GM19351 (cell line): ENCODE data around the gene CRYGS.
"Not testable (repeated sequence)": the region's sequence is repeated elsewhere in the genome, so short reads cannot be mapped to it uniquely, and the experiment has no call there.

Experiments
- ATAC-seq: cut with Tn5 transposase; IDR thresholded peaks from one replicate; pipeline ENCODE4 v1.9.1; 2021; ENCODE audit warnings: mild to moderate bottlenecking, moderate library complexity; ENCODE audit not compliant: unreplicated experiment

Gene CRYGS

DNA sequence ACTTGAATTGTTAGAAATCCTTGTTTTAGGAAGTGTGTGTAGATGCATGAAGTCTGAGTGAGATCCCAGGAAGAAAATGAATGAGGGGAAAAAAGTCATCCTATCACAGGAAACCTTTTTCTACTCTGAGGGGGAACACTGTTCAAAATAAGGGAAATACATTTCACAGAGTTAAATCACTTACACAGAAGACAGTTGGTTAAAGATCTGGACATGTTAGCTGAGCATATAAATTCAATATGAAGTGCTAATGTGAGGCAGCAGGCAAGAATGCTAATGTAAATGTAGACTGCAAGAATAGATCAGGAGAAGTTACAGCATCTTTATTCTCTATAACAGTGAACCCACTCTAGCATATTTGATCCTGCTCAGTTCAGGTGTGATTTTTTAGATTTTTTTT is 20.4 kb upstream of the CRYGS start:
- no peak for ATAC-seq

DNA sequence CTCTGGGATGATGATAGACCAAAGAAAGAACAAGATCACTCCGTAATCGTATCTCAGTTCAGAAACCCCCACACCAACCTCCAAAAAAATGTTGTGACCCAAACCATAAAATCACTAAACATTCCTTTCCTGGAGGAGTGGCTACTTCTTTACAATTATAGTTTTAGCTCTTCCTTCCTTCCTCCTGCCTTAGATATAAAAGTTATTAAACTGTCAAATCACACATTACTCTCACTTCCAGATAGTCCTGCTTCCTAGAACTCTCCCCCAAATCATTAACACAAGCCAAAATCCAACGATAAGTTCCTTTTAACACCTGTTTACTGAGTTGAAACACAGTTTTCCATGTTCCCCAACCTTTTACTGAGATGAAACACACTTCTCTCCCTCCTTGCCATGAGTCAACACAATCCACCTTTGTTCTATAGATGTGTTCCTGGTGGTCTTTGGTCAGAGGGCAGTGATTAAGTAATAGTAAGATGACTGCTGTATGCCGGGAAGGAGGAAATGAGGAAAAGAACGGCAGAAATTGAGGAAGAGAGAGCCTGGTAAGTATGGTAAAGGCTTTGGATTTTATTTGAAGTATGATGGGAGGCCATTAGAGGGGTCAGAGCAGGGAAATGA is 8.3 kb upstream of the CRYGS start:
- no peak for ATAC-seq

DNA sequence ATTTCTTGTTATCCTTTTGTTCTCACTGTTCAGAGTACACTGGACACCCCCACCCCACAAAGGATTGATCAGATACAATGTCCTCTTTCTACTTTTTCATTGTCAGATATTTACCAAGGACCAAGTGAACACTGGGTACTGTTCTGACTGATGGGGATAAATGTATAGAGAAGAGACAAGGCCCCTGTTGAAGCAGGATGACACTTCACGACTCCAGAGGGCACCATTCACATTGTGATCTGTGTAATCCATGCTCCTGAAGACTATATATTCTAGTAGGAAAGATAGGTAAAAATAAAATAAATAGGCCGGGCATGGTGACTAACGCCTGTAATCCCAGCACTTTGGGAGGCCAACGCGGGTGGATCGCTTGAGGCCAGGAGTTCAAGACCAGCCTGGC is 7.2 kb upstream of the CRYGS start:
- ATAC-seq, result no peak

DNA sequence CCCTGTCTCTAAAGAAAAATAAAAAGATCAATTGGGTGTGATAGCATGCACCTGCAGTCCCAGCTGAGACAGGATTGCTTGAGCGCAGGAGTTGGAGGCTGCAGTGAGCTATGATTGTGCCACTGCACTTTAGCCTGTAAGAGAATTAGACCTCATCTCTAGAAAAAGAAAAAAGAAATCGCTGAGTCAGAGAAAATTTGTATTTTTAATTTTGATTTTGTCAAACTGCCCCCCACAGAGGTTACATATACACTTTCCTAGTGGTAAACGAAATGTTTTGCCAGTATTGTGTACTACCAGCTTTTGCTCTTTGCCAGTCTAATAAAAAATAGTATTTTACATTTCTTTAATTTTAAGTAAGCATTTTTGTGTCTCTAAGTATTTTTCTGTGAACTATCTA is 5.3 kb upstream of the CRYGS start:
- no peak for ATAC-seq

DNA sequence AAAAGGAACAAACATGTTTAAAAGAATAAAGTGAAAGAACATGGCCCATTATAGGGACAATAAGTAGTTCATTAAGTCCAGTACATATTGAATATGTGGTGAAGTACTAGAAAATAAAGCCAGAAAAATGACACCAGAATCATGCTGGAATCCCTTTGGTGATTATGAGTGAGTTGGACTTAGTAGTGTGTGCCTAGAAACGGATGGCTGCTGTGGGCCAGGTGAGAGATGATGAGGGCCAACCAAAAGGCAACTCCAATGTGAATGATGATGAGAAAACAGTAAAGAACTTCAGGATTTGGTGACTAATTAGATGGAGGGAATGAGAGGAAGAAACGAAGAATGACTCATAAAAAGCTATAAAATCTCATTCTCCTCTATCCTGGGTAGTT is 3.3 kb downstream of the CRYGS start:
- ATAC-seq, result no peak

DNA sequence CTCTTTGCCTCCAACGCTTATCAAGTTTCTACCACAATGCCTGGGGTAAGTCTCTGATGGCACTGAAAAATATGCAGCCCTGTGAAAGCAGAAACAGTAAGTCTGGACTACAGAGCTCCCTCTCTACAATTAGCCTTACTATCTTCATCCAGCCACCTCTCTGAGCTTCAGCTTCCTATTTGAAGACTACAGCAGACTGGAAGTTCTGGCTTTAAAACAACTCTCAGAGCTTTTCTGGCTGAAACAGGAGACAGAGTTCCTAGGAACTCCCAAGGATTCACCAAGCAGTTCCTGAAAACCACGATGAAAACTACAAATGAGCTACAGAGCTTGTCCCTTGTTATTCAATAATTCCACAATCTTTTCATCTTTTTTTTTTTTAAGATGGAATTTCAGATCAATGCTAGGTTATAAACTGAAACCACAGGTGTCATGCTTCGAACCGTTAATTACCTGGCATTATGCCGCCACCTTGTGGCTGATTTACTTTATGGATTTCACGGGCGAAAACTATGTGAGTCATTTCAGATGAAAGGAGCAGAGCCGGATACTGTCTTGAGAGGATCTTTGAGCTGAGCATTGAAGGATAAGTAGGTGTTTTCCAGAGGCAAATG is 3.9 kb downstream of the CRYGS start:
- ATAC-seq, result peak; percentile 68

DNA sequence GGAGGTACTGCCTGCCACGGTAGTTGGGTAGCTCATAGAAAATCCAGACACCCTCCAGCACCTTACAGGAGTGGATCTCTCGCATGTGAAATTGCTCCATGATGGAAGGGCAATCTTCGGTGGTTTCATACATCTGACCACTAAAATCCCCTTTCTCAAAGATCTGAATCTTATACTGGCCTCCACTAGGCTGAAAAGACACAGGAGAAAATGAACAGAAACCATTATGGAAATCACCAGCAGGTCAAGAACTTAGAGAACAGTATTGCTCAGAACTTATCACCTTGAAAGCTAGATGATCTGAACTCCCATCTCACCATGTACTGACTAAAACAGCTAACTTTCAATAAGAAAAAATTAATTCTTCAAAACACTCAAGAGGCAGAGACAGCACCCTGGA is 5.4 kb downstream of the CRYGS start:
- ATAC-seq, result no peak

DNA sequence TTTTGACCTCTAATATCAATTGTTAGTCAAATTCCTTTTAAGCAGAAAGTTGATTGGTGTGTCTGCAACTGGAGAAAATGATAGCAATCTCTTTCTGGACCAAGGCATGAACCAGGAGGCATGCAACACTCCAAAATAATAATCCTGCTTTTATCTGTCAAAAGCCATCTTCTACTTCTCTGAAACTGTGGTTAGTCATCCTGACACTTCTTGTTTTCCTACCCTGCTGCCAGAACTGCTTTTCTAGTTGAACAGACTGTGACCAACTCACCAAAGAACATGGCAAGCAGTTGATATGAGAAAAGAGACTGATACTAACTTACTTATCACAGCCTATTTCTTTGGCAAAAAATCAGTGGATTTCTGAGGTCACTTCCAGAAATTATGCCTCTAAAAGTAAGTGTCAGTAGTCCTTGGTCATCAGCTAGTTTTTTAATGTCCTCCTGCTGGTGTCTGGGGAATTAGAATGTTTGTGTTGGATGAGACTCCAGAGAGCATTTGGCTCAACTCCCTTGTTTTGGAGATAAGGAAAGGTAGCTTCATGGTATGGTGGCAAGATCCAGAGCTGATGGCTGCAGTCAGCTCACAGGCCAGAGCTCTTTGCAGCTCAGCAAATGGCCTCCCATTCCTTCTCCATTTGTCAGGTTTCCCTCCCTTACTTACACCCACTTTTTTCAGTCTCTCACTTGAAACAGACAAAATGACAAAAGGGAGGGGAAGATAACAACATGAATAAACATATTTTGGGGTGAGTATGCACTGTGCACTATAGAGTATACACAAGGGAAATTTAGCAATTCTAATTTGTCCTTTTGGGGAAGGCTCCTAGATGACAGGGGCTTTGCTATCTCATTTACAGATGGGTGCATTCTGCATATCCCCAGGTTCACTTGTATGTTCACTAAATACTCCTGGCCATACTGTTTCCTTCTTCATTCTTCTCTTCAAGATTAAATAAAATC is 7.0 kb downstream of the CRYGS start:
- ATAC-seq, result no peak

DNA sequence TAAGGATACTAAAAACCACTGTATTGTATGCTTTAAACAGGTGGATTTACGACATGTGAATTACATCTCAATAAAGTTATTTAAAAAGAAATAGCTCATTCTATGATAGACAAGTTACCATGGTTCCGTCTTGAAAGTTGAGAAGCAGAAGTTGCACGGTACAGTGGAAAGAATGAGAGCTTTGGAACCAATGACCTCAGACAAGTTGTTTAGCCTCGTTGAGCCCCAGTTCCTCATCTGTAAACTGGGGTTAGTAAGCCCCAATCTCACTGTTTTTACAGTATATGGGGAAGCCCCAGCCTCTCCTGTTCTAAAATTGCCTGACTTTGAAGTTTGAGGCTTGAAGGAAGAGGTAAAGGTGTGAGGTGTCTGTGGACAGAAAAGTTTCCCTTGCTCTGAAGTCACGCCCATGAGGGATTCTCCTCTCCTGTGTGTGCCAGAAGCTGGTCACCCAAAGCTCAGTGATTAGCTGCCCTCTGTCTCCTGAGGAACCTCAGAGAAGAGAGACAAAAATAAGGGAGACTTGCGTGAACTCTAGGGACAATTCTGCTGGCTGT is 10.0 kb downstream of the CRYGS start:
- ATAC-seq, result peak; percentile 91

DNA sequence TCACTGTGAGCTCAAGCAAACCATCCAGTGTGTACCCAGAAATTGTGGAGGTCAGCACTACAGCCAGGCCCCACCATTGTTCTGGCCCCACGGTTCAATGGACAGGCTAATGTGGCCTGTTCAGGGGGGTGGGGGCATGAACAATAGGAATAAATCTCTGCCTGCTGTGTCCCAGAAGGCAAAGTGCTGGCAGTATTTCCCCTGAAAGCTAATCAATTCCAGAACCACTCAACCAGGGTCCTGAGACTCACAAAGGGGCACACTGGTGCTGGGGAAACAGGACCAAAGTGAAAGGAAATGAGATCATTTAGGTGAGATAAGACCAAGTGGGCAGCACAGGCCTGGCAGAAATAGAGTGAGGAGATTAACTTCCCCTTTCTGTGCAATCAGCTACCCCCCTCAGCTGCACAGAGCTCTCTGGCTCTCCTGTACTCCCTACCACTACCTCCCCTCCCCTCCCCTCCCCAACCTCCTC is 11.5 kb downstream of the CRYGS start:
- ATAC-seq, result peak; percentile 46

DNA sequence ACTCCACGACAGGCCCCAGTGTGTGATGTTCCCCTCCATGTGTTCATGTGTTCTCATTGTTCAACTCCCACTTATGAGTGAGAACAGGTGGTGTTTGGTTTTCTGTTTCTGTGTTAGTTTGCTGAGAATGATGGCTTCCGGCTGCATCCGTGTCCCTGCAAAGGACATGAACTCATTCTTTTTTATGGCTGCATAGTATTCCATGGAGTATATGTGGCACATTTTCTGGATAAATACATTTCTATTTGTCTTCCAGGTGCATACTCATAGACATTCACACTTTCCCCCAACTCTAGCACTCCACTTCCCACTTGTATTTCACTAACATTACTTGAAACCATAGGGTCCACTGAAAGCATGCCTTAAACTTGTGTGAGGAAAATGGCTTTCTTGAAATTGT is 12.5 kb downstream of the CRYGS start:
- not testable (repeated sequence) for ATAC-seq

DNA sequence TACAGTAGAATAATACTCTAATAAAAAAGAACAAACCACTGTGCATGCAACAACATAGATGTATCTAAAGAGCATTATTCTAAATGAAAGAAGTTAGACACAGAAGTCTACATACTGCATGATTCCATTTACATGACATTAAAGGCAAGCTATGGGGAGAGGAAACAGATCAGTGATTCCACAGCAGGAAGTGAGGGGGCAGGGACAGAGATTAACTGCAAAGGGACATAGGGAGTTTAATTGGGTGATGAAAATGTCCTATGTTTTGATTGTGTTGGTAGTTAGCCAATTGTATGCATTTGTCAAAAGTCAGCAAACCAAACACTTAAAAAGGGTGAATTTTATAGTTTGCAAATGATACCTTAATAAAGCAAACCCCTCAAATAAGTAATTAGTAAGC is 13.8 kb downstream of the CRYGS start:
- ATAC-seq, result no peak

DNA sequence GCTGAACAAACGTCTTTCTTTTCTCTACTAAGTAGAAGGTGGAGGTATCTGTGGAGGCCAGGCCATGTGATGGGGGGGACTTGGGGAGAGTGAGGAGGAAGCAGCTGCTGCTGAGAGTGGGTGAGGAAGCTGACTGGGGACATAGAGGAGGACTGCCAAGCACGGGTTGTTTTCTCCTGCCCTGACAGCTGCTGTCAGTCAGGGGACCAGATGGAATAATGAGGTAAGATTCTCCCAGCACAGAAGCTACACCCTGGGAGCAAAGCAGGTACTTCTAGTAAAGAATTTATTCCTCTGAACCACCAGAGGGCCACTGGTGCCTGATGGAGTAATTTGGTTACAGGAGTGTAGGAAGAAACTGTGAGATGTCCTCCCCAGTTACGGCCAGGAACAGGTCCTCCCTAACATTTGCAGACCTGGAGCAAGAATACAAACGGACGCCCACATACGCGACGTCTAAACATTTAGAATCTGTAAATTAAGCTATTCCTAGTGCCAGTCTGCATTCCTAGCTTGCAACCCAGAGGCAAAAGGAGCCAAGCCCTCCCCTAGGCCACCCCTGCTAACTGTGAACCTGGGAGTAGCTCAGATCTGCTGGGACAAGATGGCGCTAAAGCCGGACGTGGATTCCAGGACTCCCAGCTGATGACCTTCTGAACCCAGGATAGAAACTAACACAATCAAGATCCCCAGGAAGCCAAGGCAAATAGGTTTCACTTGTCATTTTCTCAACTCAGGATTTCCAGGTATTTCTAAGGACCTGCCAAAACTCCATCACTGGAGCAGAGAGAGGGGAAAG is 14.8 kb downstream of the CRYGS start:
- ATAC-seq, result no peak

DNA sequence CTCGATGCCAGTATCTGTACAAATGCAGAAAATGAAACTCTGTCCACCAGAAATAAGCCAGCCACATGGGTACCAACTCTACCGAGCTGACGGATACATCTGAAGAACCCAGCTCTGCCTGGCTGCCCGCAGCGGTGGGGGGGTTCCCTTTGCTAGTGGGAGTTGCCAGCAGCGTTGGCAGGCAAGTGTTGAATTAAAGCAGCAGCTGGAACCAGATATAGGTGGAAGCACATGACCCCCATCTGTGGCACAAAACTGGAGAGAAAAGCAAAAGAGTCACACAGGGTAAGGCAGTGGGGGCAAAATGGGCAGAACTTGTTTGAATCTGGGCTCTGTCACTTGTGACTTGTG is 17.9 kb downstream of the CRYGS start:
- no peak for ATAC-seq

DNA sequence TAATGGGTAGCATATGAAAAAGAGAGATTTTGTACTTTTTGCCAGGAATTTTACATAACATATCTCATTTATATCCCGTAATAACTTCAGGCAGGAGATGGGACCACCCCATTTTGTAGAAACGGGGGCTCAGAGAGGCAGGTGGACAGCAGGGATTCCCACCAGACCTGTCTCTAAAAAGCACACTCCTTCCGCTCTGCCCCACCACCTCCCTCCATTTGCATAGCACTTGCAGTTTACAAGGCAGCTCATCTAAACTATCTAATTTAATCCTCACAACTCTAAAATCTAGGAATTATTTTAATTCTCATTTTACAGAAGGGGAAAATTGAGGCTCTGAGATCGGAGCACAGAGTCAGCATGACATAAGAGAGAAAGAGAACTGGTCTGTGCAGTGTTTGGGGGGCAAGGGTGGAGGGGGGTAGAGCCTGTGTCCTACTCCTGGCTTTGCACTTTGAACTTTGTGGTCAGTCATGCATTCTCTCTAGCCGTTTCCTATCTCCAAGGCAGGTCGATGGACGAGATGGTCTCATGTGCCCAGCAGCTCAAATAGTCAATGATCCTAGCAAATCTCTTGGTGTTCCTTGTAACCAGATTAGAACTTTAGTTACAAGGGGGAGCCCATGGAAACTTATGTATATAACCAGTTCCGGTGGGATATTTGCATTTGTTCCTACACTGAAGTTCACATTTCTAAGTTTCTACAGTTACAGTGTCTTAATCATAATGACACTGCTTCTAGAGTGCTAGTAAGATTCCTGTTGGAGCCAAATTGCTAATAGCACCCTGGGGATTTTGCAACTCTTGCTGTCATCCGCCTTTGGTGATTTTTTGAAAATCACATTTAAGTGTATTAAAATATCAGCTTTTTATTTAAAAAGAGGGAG is 18.6 kb downstream of the CRYGS start:
- no peak for ATAC-seq

DNA sequence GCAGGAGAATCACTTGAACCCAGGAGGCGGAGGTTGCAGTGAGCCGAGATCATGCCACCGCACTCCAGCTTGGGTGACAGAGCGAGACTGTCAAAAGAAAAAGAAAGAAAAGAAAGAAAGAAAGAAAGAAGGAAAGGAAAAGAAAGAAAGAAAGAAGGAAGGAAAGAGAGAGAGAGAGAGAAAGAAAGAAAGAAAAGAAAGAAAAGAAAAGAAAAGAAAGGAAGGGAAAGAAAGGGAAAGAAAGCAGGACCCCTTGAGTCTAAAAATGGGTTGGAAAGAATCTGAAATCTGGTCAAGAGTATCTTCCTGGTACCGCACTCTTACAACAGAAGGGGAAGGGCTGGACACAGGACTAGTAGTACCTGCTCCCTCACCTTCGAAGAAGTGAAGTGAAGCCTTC is 19.6 kb downstream of the CRYGS start:
- no peak for ATAC-seq

DNA sequence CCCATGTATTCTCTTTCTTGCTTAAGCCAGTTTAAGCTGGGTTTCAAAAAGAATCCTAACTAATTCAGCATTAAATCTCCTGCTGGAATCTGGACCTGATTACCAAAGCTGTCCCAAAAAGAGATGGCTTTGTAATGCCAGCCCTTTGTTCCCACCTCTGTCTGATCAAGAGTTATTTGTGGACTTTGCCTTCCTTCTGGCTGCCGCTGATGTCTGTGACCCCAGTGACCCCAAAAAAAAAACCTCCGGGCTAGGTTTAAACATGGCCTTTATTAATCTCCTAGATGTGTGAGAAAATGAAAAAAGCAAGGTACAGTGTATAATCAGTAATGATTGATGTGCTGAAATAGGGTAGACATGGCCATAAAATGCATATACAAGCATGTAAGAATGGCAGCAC is 20.7 kb downstream of the CRYGS start:
- ATAC-seq, result no peak

DNA sequence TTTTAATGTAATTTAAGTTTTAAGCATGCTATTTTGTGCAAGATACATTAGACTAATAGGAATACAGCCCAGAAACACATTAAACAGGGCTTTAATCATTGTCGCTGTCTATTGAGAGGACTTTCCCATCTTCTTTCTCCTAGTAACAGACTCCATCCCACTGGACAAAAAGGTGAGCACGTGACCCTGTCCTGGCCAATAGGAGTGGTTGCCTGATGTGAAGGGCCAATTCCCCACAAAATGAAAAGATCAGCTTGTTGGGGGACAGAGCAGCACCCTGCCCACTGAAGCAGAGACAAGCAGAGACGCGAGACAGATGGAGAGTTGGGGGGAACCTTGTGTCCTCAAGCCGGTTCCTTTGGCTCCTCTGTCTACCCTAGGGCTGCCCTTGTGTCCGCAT is 21.2 kb downstream of the CRYGS start:
- no peak for ATAC-seq

DNA sequence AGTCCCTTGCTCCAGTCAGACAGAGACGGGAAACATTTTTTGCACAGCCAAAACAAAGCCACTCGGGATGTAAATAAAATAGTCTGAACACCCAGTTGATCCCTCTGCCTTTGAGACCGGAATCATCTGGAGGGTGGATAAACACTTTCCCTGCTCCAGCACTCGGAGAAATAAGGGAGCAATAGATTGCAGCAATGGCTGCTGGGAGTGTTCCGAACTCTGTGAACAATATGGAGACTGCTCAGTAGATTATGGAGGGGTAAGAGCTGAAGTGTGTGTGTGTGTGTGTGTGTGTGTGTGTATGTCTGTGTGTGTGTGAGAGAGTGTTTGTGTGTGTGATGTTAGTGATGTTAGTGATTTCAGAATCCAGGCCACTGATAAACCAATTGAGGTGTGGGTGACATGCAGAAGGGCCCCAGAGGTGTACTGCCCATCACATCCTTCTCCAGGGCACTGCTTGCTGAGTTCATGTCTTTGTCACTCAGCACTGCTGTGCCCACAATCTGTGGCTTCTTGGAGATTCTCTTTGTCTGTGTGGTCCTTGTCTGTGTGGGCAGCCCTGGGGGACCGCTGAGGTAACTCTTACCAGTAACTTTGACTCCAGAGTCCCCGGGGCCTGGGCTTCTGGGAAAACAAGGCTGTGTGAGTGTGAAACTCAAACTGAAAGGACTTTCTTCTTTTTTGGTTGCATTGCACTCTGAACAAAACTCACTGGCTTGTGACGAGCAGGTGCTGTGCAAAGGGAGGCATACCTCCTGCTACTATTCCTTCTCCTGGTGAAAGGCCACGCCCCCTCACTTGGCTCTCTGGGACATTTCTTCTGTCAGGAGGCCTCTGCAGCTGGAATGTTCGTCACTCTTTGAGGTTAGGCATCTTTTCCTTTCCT is 23.0 kb downstream of the CRYGS start:
- peak; percentile 70 for ATAC-seq
